ENCODE data around the gene KRT74.

DNA sequence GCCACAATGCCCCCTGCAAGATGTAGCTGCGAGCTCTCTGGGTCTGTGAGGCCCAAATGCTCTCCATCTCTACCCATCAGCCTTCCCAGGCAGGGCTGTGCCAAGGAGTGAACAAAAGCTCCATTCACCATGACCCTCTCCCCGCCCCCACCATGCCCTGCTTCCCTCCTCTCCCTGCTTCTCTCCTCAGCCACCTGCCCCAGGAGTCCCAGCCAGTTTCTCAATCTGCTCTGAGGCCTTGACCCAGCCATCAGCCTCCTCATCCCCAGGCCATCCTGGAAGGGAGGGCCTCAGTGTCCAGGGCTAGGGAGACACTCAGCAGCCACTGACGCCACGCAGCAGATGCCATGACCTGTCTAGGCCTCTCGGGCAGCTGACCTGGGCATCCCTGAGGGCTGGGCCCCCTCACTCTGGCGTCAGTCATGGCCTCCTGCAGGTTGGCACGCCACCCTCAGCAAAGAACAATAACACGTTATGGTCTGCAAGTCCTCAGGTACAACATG lies 45.0 kb downstream of the KRT74 start:
- TF ChIP-seq POLR2A (conservative IDR thresholded peaks at IDR 0.05) (no peak), ZNF583 (CRISPR knock-in tag; IDR thresholded peaks at IDR 0.05) (no peak), JUN (IDR thresholded peaks at IDR 0.05; ENCODE audit: borderline replicate concordance, low read depth, low read length) (no peak), JUN (CRISPR knock-in tag; IDR thresholded peaks at IDR 0.05; ENCODE audit: borderline replicate concordance) (no peak), POLR2AphosphoS5 (IDR thresholded peaks at IDR 0.05; ENCODE audit: control insufficient read depth, insufficient read depth, low read depth, low read length) (no peak), NRF1 (conservative IDR thresholded peaks at IDR 0.05 in 1 of 2, IDR thresholded peaks at IDR 0.05 in 1 of 2) (no peak), ZNF347 (CRISPR knock-in tag; IDR thresholded peaks at IDR 0.05; ENCODE audit: low read depth) (no peak), YY1 (IDR thresholded peaks at IDR 0.05; ENCODE audit: borderline replicate concordance in 1 of 3, control insufficient read depth in 1 of 3, extremely low read depth in 1 of 3, insufficient read depth in 3 of 3, insufficient read length in 1 of 3, insufficient replicate concordance in 2 of 3, low read depth in 1 of 3, low read length in 2 of 3) (no peak), EZH2 (IDR thresholded peaks at IDR 0.05; ENCODE audit: borderline replicate concordance, low read depth, low read length) (no peak), CEBPB (tag; IDR thresholded peaks at IDR 0.05) (no peak)
- TF ChIP-seq, protein P1, sequence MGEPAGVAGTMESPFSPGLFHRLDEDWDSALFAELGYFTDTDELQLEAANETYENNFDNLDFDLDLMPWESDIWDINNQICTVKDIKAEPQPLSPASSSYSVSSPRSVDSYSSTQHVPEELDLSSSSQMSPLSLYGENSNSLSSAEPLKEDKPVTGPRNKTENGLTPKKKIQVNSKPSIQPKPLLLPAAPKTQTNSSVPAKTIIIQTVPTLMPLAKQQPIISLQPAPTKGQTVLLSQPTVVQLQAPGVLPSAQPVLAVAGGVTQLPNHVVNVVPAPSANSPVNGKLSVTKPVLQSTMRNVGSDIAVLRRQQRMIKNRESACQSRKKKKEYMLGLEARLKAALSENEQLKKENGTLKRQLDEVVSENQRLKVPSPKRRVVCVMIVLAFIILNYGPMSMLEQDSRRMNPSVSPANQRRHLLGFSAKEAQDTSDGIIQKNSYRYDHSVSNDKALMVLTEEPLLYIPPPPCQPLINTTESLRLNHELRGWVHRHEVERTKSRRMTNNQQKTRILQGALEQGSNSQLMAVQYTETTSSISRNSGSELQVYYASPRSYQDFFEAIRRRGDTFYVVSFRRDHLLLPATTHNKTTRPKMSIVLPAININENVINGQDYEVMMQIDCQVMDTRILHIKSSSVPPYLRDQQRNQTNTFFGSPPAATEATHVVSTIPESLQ (CRISPR knock-in tag; IDR thresholded peaks at IDR 0.05): no peak
- TF ChIP-seq, protein P2, sequence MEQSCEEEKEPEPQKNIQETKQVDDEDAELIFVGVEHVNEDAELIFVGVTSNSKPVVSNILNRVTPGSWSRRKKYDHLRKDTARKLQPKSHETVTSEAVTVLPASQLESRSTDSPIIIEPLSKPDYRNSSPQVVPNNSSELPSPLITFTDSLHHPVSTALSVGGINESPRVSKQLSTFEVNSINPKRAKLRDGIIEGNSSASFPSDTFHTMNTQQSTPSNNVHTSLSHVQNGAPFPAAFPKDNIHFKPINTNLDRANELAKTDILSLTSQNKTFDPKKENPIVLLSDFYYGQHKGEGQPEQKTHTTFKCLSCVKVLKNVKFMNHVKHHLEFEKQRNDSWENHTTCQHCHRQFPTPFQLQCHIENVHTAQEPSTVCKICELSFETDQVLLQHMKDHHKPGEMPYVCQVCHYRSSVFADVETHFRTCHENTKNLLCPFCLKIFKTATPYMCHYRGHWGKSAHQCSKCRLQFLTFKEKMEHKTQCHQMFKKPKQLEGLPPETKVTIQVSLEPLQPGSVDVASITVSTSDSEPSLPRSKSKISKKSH (CRISPR knock-in tag; IDR thresholded peaks at IDR 0.05): no peak
- TF ChIP-seq, protein P3, sequence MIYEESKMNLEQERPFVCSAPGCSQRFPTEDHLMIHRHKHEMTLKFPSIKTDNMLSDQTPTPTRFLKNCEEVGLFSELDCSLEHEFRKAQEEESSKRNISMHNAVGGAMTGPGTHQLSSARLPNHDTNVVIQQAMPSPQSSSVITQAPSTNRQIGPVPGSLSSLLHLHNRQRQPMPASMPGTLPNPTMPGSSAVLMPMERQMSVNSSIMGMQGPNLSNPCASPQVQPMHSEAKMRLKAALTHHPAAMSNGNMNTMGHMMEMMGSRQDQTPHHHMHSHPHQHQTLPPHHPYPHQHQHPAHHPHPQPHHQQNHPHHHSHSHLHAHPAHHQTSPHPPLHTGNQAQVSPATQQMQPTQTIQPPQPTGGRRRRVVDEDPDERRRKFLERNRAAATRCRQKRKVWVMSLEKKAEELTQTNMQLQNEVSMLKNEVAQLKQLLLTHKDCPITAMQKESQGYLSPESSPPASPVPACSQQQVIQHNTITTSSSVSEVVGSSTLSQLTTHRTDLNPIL (CRISPR knock-in tag; IDR thresholded peaks at IDR 0.05): no peak
- TF ChIP-seq, protein P4, sequence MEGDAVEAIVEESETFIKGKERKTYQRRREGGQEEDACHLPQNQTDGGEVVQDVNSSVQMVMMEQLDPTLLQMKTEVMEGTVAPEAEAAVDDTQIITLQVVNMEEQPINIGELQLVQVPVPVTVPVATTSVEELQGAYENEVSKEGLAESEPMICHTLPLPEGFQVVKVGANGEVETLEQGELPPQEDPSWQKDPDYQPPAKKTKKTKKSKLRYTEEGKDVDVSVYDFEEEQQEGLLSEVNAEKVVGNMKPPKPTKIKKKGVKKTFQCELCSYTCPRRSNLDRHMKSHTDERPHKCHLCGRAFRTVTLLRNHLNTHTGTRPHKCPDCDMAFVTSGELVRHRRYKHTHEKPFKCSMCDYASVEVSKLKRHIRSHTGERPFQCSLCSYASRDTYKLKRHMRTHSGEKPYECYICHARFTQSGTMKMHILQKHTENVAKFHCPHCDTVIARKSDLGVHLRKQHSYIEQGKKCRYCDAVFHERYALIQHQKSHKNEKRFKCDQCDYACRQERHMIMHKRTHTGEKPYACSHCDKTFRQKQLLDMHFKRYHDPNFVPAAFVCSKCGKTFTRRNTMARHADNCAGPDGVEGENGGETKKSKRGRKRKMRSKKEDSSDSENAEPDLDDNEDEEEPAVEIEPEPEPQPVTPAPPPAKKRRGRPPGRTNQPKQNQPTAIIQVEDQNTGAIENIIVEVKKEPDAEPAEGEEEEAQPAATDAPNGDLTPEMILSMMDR (IDR thresholded peaks at IDR 0.05 in 2 of 3, conservative IDR thresholded peaks at IDR 0.05 in 1 of 3; ENCODE audit: insufficient read depth in 2 of 3, low read depth in 1 of 3, low read length in 3 of 3): no peak
- TF ChIP-seq, protein P5, sequence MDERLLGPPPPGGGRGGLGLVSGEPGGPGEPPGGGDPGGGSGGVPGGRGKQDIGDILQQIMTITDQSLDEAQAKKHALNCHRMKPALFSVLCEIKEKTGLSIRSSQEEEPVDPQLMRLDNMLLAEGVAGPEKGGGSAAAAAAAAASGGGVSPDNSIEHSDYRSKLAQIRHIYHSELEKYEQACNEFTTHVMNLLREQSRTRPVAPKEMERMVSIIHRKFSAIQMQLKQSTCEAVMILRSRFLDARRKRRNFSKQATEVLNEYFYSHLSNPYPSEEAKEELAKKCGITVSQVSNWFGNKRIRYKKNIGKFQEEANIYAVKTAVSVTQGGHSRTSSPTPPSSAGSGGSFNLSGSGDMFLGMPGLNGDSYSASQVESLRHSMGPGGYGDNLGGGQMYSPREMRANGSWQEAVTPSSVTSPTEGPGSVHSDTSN (CRISPR knock-in tag; IDR thresholded peaks at IDR 0.05; ENCODE audit: low read depth): no peak
- TF ChIP-seq, protein P5 (tag; conservative IDR thresholded peaks at IDR 0.05; ENCODE audit: low read depth): no peak
